HepG2 (cell line): Measurements from ENCODE around the gene ARFGAP1. TPM values are rescaled to one million over a fixed set of nuclear protein-coding genes. Genes with fewer than 3 reads are reported as not detected.

Source experiments
- EED ChIP-seq: sonication (generic); formaldehyde crosslinking; IDR thresholded peaks from 2 replicates; pipeline ENCODE4 v1.5.0; 2020; ENCODE audit warnings: mild to moderate bottlenecking, missing genetic modification reagents
- EP300 ChIP-seq, 3 experiments: sonication (generic) in 1 of 3; formaldehyde crosslinking in 1 of 3; IDR thresholded peaks; 2 replicates each; pipeline versions ENCODE4 v1.5.1 to v1.6.1; 2011 to 2020; ENCODE audit warnings: low read depth in 2 of 3, low read length in 2 of 3, borderline replicate concordance in 1 of 3, improper control_type of control experiment in 1 of 3, mild to moderate bottlenecking in 1 of 3, missing genetic modification reagents in 1 of 3, moderate library complexity in 1 of 3
- HNRNPK ChIP-seq: fragments of 200-400 bp; formaldehyde crosslinking; IDR thresholded peaks from 2 replicates; pipeline ENCODE4 v1.6.1; 2018; ENCODE audit warnings: low read length, low read depth, moderate library complexity, mild to moderate bottlenecking; ENCODE audit not compliant: poor library complexity, severe bottlenecking
- NRL ChIP-seq: sonication (generic); formaldehyde crosslinking; IDR thresholded peaks from 2 replicates; pipeline ENCODE4 v1.5.0; 2020; ENCODE audit warnings: missing genetic modification reagents, mild to moderate bottlenecking, moderate library complexity, borderline replicate concordance
- ZBTB21 ChIP-seq: sonication (generic); formaldehyde crosslinking; IDR thresholded peaks from 2 replicates; pipeline ENCODE4 v1.4.0; 2020; ENCODE audit warnings: missing genetic modification reagents
- ZNF260 ChIP-seq: sonication (generic); formaldehyde crosslinking; IDR thresholded peaks from 2 replicates; pipeline ENCODE4 v1.4.0; 2020; ENCODE audit warnings: missing genetic modification reagents, low read depth, mild to moderate bottlenecking, borderline replicate concordance
- ZNF652 ChIP-seq: IDR thresholded peaks from 2 replicates; pipeline ENCODE4 v1.6.1; 2016; ENCODE audit warnings: low read depth, borderline replicate concordance
- polyA plus RNA-seq, 8 experiments: library from polyadenylated mRNA; depleted of rRNA in 3 of 8; stranded (reverse) in 7 of 8; unstranded in 1 of 8; fragments of >200 nt; fragmentation: Illumina TruSeq in 4 of 8; extraction: Trizol in 4 of 8; gene quantifications; 2 replicates each; pipeline versions ENCODE4 v1.2.1 to v1.2.3, GENCODE V29; 2011 to 2016; ENCODE audit warnings: low read depth in 4 of 8, missing spikeins in 1 of 8, mixed read lengths in 1 of 8; ENCODE audit not compliant: insufficient read depth in 1 of 8
- total RNA-seq, 5 experiments: library from RNA; depleted of rRNA; stranded (reverse); fragments of >200 nt; fragmentation: Illumina TruSeq; extraction: Trizol; gene quantifications; 2 replicates each; pipeline ENCODE4 v1.2.3, GENCODE V29; 2016; ENCODE audit warnings: low read depth in 1 of 5
- TF ChIP-seq, protein P1 (sequence below): sonication (generic); formaldehyde crosslinking; IDR thresholded peaks from 2 replicates; pipeline ENCODE4 v1.8.0; 2022; ENCODE audit warnings: missing genetic modification reagents, mild to moderate bottlenecking, moderate library complexity, borderline replicate concordance
- TF ChIP-seq, protein P2 (sequence below), 2 experiments: sonication (generic) in 1 of 2; formaldehyde crosslinking in 1 of 2; IDR thresholded peaks; 2 replicates each; pipeline versions ENCODE4 v1.6.1 to v1.9.0; 2014 to 2022; ENCODE audit warnings: antibody characterized with exemption in 1 of 2, borderline replicate concordance in 1 of 2, inconsistent platforms in 1 of 2, low read depth in 1 of 2, missing genetic modification reagents in 1 of 2
- TF ChIP-seq, protein P3 (sequence below): sonication (generic); formaldehyde crosslinking; IDR thresholded peaks from 2 replicates; pipeline ENCODE4 v1.4.0; 2020; ENCODE audit warnings: missing genetic modification reagents, mild to moderate bottlenecking, borderline replicate concordance
- TF ChIP-seq, protein P4 (sequence below): sonication (generic); formaldehyde crosslinking; IDR thresholded peaks from 2 replicates; pipeline ENCODE4 v1.4.0; 2020; ENCODE audit warnings: missing genetic modification reagents

The ARFGAP1 gene
- total and polyA plus RNA-seq, 2 of the 13 experiments (the other 11 are each of a cell fraction or from before 2014, with no cell fraction given) = 132 TPM

DNA sequence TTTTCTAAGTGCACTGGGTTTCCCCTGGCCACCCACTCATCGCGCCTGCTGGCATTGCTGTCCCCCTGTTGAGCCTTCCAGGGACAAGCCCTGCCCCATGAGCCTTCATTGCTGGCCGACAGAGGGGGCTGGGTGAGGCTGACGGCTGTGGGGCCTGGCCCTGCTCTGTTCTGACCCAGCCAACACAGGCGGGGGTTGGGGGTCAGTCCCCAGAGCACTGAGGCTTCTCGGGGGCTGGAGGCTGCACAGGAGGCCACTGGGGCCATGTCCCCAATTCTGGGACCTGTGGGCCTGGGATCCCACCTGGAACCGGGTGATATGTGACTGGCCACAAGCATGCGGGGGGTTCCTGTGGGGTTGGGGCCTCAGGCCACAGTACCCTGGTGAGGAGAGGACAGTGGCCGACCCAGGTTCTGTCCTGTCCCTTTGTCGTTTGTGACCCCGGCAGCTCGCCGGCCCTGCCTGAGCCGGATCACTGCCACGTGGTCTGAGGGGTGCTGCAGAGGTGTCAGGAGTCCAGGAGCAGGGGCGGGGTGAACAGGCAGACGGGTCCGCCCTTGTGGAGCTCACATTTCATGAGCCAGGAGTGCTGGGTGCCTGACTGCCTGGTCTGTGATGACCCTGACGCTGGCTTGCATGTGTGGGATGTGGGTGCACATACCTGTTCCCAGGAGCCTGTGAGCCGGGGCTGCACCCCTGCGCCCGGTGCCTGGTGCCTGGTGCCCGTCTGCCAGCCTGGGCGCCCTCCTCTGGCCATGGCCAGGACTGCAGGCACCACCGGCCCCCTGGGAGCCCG, 18.3 kb downstream of the ARFGAP1 start (continued):
- TF ChIP-seq, protein P1, sequence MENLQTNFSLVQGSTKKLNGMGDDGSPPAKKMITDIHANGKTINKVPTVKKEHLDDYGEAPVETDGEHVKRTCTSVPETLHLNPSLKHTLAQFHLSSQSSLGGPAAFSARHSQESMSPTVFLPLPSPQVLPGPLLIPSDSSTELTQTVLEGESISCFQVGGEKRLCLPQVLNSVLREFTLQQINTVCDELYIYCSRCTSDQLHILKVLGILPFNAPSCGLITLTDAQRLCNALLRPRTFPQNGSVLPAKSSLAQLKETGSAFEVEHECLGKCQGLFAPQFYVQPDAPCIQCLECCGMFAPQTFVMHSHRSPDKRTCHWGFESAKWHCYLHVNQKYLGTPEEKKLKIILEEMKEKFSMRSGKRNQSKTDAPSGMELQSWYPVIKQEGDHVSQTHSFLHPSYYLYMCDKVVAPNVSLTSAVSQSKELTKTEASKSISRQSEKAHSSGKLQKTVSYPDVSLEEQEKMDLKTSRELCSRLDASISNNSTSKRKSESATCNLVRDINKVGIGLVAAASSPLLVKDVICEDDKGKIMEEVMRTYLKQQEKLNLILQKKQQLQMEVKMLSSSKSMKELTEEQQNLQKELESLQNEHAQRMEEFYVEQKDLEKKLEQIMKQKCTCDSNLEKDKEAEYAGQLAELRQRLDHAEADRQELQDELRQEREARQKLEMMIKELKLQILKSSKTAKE (CRISPR knock-in tag) = peak; percentile 52; the same call in 1 of the 2 replicates
- TF ChIP-seq ZNF652 (CRISPR knock-in tag) (no peak), HNRNPK (no peak), EP300 (IDR thresholded peaks at IDR 0.05; ENCODE audit: low read depth in 2 of 2, low read length in 2 of 2) (no peak), EP300 (CRISPR knock-in tag; IDR thresholded peaks at IDR 0.05; ENCODE audit: borderline replicate concordance) (no peak; the same call in 1 of the 2 replicates), NRL (CRISPR knock-in tag) (no peak), ZNF260 (peak; percentile 43; the same call in 1 of the 2 replicates), ZBTB21 (CRISPR knock-in tag) (no peak), EED (CRISPR knock-in tag) (peak; percentile 73; the same call in 1 of the 2 replicates)
- TF ChIP-seq, protein P2, sequence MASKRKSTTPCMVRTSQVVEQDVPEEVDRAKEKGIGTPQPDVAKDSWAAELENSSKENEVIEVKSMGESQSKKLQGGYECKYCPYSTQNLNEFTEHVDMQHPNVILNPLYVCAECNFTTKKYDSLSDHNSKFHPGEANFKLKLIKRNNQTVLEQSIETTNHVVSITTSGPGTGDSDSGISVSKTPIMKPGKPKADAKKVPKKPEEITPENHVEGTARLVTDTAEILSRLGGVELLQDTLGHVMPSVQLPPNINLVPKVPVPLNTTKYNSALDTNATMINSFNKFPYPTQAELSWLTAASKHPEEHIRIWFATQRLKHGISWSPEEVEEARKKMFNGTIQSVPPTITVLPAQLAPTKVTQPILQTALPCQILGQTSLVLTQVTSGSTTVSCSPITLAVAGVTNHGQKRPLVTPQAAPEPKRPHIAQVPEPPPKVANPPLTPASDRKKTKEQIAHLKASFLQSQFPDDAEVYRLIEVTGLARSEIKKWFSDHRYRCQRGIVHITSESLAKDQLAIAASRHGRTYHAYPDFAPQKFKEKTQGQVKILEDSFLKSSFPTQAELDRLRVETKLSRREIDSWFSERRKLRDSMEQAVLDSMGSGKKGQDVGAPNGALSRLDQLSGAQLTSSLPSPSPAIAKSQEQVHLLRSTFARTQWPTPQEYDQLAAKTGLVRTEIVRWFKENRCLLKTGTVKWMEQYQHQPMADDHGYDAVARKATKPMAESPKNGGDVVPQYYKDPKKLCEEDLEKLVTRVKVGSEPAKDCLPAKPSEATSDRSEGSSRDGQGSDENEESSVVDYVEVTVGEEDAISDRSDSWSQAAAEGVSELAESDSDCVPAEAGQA (IDR thresholded peaks at IDR 0.05; ENCODE audit: low read depth) = no peak
- TF ChIP-seq, protein P2 (CRISPR knock-in tag; IDR thresholded peaks at IDR 0.05; ENCODE audit: borderline replicate concordance) = no peak
- TF ChIP-seq, protein P3, sequence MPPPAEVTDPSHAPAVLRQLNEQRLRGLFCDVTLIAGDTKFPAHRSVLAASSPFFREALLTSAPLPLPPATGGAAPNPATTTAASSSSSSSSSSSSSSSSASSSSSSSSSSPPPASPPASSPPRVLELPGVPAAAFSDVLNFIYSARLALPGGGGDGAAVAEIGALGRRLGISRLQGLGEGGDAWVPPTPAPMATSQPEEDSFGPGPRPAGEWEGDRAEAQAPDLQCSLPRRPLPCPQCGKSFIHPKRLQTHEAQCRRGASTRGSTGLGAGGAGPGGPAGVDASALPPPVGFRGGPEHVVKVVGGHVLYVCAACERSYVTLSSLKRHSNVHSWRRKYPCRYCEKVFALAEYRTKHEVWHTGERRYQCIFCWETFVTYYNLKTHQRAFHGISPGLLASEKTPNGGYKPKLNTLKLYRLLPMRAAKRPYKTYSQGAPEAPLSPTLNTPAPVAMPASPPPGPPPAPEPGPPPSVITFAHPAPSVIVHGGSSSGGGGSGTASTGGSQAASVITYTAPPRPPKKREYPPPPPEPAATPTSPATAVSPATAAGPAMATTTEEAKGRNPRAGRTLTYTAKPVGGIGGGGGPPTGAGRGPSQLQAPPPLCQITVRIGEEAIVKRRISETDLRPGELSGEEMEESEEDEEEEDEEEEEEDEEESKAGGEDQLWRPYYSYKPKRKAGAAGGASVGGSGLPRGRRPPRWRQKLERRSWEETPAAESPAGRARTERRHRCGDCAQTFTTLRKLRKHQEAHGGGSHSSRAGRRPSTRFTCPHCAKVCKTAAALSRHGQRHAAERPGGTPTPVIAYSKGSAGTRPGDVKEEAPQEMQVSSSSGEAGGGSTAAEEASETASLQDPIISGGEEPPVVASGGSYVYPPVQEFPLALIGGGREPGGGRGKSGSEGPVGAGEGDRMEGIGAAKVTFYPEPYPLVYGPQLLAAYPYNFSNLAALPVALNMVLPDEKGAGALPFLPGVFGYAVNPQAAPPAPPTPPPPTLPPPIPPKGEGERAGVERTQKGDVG = peak; percentile 86; the same call in 1 of the 2 replicates
- TF ChIP-seq, protein P4, sequence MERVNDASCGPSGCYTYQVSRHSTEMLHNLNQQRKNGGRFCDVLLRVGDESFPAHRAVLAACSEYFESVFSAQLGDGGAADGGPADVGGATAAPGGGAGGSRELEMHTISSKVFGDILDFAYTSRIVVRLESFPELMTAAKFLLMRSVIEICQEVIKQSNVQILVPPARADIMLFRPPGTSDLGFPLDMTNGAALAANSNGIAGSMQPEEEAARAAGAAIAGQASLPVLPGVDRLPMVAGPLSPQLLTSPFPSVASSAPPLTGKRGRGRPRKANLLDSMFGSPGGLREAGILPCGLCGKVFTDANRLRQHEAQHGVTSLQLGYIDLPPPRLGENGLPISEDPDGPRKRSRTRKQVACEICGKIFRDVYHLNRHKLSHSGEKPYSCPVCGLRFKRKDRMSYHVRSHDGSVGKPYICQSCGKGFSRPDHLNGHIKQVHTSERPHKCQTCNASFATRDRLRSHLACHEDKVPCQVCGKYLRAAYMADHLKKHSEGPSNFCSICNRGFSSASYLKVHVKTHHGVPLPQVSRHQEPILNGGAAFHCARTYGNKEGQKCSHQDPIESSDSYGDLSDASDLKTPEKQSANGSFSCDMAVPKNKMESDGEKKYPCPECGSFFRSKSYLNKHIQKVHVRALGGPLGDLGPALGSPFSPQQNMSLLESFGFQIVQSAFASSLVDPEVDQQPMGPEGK (CRISPR knock-in tag) = peak; percentile 49
